Endodermal cell (in vitro differentiated cells): ENCODE measurements around the gene ASPSCR1. TPM values are rescaled to one million over a fixed set of nuclear protein-coding genes. Genes with fewer than 3 reads are reported as not detected.
A peak's percentile ranks its signal among the peaks of the same experiment; 100 is the strongest.

Experiments
- DNase-seq: peaks from one replicate; pipeline ENCODE4 v3.0.0-alpha.2; 2017
- H3K27ac ChIP-seq: 2 replicates; pipeline ENCODE4 v1.5.1; 2013; ENCODE audit warnings: mild to moderate bottlenecking, low read depth, low read length, moderate library complexity
- H3K27me3 ChIP-seq: 2 replicates; pipeline ENCODE4 v1.6.1; 2013; ENCODE audit warnings: mild to moderate bottlenecking, low read length, moderate library complexity; ENCODE audit not compliant: insufficient read depth, control insufficient read depth, poor library complexity, severe bottlenecking
- H3K36me3 ChIP-seq: 2 replicates; pipeline ENCODE4 v1.7.0; 2013; ENCODE audit warnings: mild to moderate bottlenecking, low read length, moderate library complexity; ENCODE audit not compliant: control insufficient read depth, insufficient read depth
- H3K4me1 ChIP-seq: one replicate; pipeline ENCODE4 v1.7.0; 2013; ENCODE audit warnings: low read length; ENCODE audit not compliant: control insufficient read depth, insufficient read depth
- H3K4me3 ChIP-seq: 2 replicates; pipeline ENCODE4 v1.5.1; 2013; ENCODE audit warnings: mild to moderate bottlenecking, low read length, moderate library complexity
- H3K9ac ChIP-seq: 2 replicates; pipeline ENCODE4 v1.6.1; 2013; ENCODE audit warnings: mild to moderate bottlenecking, low read length, moderate library complexity; ENCODE audit not compliant: poor library complexity, severe bottlenecking; ENCODE audit errors: extremely low read depth
- H3K9me3 ChIP-seq: 2 replicates; pipeline ENCODE4 v1.6.1; 2013; ENCODE audit warnings: mild to moderate bottlenecking, low read length, moderate library complexity; ENCODE audit not compliant: control insufficient read depth
- H3K27ac Mint-ChIP-seq: 2 replicates; pipeline ENCODE4 v1.8.0; 2020; ENCODE audit warnings: mixed read lengths
- H3K27me3 Mint-ChIP-seq: 2 replicates; pipeline ENCODE4 v1.8.0; 2021; ENCODE audit warnings: mild to moderate bottlenecking, mixed read lengths; ENCODE audit not compliant: insufficient read depth
- H3K36me3 Mint-ChIP-seq: 2 replicates; pipeline ENCODE4 v1.8.0; 2020; ENCODE audit warnings: low read depth, mixed read lengths
- H3K4me1 Mint-ChIP-seq: 2 replicates; pipeline ENCODE4 v1.8.0; 2020; ENCODE audit warnings: mixed read lengths
- H3K4me3 Mint-ChIP-seq: 2 replicates; pipeline ENCODE4 v1.8.0; 2020; ENCODE audit warnings: mild to moderate bottlenecking, moderate library complexity, mixed read lengths
- H3K9me3 Mint-ChIP-seq: 2 replicates; pipeline ENCODE4 v1.8.0; 2020; ENCODE audit warnings: mild to moderate bottlenecking, mixed read lengths
- WGBS, 2 experiments: methylation state at CpG; one replicate each; pipeline versions ENCODE4 v1.1.5 to v1.1.7; 2013; ENCODE audit warnings: missing lambda C conversion rate in 2 of 2, mixed read lengths in 1 of 2; ENCODE audit not compliant: insufficient coverage in 1 of 2, insufficient read length in 1 of 2; 5-methylcytosine and 5-hydroxymethylcytosine counted together
- total RNA-seq, 2 donors: library from RNA; stranded (reverse); fragmentation: NEBNext Ultra II Directional in 1 of 2; extraction: Animal tissue kit (Norgen Biotek cat#: 25700) in 1 of 2; gene quantifications; 2 replicates in 1 of 2; 3 replicates in 1 of 2; pipeline ENCODE4 v1.2.1, GENCODE V29; 2021
- TF ChIP-seq, protein P1 (sequence below): fragments of 200-600 bp; sonication (generic); conservative IDR thresholded peaks from 2 replicates; pipeline ENCODE4 v1.5.0; 2021; ENCODE audit warnings: antibody characterized with exemption, mild to moderate bottlenecking

The ASPSCR1 gene
- total RNA-seq, 2 donors from 2014 or later: 50.8 to 65.4 TPM

DNA sequence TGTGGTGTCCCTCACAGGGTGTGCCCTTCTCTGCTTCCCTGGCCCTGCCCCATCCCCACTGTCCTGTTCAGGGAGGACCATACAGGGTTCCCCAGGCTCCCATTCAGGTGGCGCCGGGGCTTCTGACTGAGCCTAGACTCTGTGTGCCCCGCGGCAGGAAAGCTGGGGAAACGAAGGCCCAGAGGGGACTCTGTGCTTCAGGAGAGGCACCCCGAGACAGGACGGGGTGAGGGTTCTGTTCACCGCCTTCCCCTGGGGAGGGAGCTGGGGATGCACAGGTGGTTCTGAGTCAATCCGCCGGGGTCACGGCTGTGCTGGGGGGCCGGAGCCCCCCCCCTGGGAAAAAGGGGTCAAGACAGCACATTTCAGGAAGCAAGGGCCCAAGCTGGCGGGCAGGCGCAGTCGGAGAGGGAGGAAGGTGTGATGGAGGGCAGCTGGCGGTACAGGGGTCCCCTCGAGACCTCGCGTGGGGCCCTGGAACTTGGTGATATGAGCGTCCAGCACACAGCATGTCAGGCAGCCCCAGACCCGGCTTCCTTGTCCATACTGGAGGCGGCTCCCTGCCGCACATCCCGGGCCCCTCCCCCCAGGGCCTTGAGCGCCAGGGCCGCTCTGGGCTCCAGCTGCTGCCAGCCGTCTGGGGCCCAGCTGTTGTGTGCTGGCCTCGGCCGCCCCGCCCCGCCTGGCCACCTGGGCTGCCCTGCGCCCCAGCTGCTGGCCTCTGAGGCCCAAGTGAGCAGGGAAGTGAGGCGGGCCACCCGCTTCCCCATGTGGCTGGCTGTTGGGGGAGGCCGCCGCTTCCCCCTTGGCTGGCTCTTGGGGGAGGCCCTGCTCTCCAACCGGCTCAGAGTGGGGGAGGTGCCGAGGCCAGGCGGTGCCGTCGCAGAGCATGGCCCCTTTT is 10.8 kb upstream of the ASPSCR1 start:
- H3K9me3 Mint-ChIP-seq: no peaks in the 10 kb centered on the region
- Histone ChIP-seq H3K27ac (no peak overlapping the region), H3K9ac (no peak overlapping the region), H3K4me3 (no peak overlapping the region), H3K4me1 (no peaks in the 10 kb centered on the region), H3K36me3 (no peaks in the 10 kb centered on the region), H3K9me3 (no peaks in the 10 kb centered on the region), H3K27me3 (peaks cover 21% of the 10 kb centered on the region)
- H3K4me3 Mint-ChIP-seq: no peak overlapping the region
- TF ChIP-seq, protein P1, sequence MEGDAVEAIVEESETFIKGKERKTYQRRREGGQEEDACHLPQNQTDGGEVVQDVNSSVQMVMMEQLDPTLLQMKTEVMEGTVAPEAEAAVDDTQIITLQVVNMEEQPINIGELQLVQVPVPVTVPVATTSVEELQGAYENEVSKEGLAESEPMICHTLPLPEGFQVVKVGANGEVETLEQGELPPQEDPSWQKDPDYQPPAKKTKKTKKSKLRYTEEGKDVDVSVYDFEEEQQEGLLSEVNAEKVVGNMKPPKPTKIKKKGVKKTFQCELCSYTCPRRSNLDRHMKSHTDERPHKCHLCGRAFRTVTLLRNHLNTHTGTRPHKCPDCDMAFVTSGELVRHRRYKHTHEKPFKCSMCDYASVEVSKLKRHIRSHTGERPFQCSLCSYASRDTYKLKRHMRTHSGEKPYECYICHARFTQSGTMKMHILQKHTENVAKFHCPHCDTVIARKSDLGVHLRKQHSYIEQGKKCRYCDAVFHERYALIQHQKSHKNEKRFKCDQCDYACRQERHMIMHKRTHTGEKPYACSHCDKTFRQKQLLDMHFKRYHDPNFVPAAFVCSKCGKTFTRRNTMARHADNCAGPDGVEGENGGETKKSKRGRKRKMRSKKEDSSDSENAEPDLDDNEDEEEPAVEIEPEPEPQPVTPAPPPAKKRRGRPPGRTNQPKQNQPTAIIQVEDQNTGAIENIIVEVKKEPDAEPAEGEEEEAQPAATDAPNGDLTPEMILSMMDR: no peak
- H3K27me3 Mint-ChIP-seq: peaks cover 37% of the 10 kb centered on the region
- WGBS, 2 experiments: 77 to 83% methylated on average over 12 to 41 of the region's 41 CpGs
- DNase-seq: peak; percentile 83
- no peaks in the 10 kb centered on the region for H3K36me3 Mint-ChIP-seq
- H3K27ac Mint-ChIP-seq: no peak overlapping the region
- H3K4me1 Mint-ChIP-seq: peaks cover 25% of the 10 kb centered on the region

DNA sequence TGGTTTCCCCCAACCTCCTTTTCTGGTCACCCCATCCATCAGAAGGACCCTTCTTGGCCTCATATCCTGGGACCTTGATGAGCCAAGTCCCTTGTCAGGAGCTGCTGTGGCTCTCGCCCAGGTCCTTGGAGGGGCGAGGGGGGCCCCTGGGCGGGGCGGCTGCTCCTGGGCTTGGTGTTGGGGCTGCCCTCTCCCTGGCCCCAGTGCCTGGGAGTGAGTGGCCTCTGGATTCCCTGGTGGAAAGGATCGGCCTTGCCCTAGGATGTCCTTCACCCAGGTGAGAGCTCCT is 10.2 kb upstream of the ASPSCR1 start:
- Mint-ChIP-seq H3K4me3 (no peak overlapping the region), H3K9me3 (peaks cover under 1% of the 10 kb centered on the region), H3K4me1 (peaks cover 25% of the 10 kb centered on the region), H3K36me3 (no peaks in the 10 kb centered on the region), H3K27me3 (peaks cover 35% of the 10 kb centered on the region), H3K27ac (no peak overlapping the region)
- Histone ChIP-seq H3K4me1 (no peaks in the 10 kb centered on the region), H3K27ac (no peak overlapping the region), H3K27me3 (peaks cover 15% of the 10 kb centered on the region), H3K36me3 (no peaks in the 10 kb centered on the region), H3K9ac (no peak overlapping the region), H3K4me3 (no peak overlapping the region), H3K9me3 (no peaks in the 10 kb centered on the region)
- WGBS, 2 experiments: 92 to 100% methylated on average over 3 to 5 of the region's 5 CpGs
- DNase-seq: peak; percentile 79
- TF ChIP-seq, protein P1: no peak

DNA sequence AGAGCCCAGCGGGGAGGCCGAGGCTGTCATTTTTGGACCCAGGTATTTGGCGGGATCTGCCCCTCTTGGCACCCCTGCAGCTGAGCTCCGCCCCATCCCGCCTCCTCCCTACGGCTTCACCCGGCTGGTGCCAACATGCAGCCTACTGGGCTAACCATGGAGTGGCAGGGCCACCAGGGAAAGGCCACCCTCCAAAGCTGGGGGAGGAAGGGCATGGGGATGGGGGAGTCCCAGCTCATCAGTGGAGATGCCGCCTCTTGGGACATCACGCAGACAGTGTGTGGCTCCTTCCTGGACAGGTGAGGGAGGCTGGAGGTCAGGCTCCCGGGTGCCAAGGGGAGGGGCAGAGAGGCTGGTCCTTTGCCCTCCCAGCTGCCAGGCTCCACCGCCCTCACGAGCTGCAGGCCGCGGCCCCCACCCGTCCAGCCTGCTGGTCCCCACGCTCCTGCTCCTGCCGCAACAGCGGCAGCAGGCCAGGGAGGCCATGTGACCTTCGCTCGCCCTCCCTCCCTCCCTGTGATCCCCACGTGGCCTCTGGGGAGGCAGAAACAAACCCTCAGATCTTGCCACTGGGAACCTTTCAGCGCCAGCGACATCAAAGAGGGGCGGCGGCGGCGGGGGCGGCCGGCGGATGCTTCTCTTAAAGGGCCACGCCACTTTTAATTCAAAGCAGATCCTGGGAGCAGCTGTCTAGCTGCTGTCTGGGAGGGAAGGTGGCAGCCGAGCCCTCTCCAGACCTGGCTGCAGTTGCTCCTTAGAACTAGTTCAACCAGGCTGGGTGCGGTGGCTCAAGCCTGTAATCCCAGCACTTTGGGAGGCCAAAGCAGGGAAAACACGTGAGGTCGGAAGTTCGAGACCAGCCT is 9.7 kb upstream of the ASPSCR1 start:
- no peak overlapping the region for H3K4me3 Mint-ChIP-seq
- H3K4me1 Mint-ChIP-seq: peaks cover 22% of the 10 kb centered on the region
- no peaks in the 10 kb centered on the region for H3K36me3 Mint-ChIP-seq
- peaks cover 30% of the 10 kb centered on the region for H3K27me3 Mint-ChIP-seq
- no peak overlapping the region for H3K27ac Mint-ChIP-seq
- peak; percentile 96 for DNase-seq
- Histone ChIP-seq H3K9ac (no peak overlapping the region), H3K36me3 (no peaks in the 10 kb centered on the region), H3K4me3 (no peak overlapping the region), H3K27ac (no peak overlapping the region), H3K9me3 (no peaks in the 10 kb centered on the region), H3K27me3 (peaks cover 9% of the 10 kb centered on the region), H3K4me1 (no peaks in the 10 kb centered on the region)
- TF ChIP-seq, protein P1: no peak
- 45 to 47% methylated on average over 17 to 36 of the region's 36 CpGs for WGBS, 2 experiments
- H3K9me3 Mint-ChIP-seq: peaks cover 7% of the 10 kb centered on the region
